Activated CD4-positive, alpha-beta T cell treated with anti-CD3 and anti-CD28 coated beads for 36 hours (primary cell): ENCODE measurements around the gene XPR1. TPM values are rescaled to one million over a fixed set of nuclear protein-coding genes. Genes with fewer than 3 reads are reported as not detected.
"Not testable (repeated sequence)": the region's sequence is repeated elsewhere in the genome, so short reads cannot be mapped to it uniquely, and the experiment has no call there.

Experiments used
- ATAC-seq: fragments of 200-7000 bp; cut with Tn5 transposase; one replicate; pipeline ENCODE4 v1.10.0; 2021; ENCODE audit warnings: mild to moderate bottlenecking, moderate library complexity
- CTCF ChIA-PET: fragments of 350-600 bp; sonication (Branson Sonifier 250); formaldehyde crosslinking; loops from one replicate; lab custom pipeline; 2021; ENCODE audit warnings: antibody characterized with exemption; lab: Charles Lee
- POLR2A ChIA-PET: fragments of 350-600 bp; sonication (Branson Sonifier 250); formaldehyde crosslinking; loops from one replicate; lab custom pipeline; 2021; ENCODE audit warnings: antibody characterized with exemption, inconsistent platforms; lab: Charles Lee
- DNase-seq: peaks from one replicate; pipeline ENCODE4 v3.0.0-alpha.2; 2020
- H3K27ac Mint-ChIP-seq: one replicate; pipeline ENCODE4 v1.8.0; 2021; ENCODE audit warnings: mixed read lengths
- H3K27me3 Mint-ChIP-seq: one replicate; pipeline ENCODE4 v1.8.0; 2021; ENCODE audit warnings: mixed read lengths
- H3K36me3 Mint-ChIP-seq: one replicate; pipeline ENCODE4 v1.8.0; 2021; ENCODE audit warnings: low read depth, mixed read lengths
- H3K4me1 Mint-ChIP-seq: one replicate; pipeline ENCODE4 v1.8.0; 2021; ENCODE audit warnings: mixed read lengths
- H3K4me3 Mint-ChIP-seq: one replicate; pipeline ENCODE4 v1.8.0; 2021; ENCODE audit warnings: mild to moderate bottlenecking, moderate library complexity, mixed read lengths
- H3K9me3 Mint-ChIP-seq: one replicate; pipeline ENCODE4 v1.8.0; 2021; ENCODE audit warnings: low read depth, mixed read lengths
- intact Hi-C, 2 experiments: fragments of 100-400 bp; cut with DNase I in 1 of 2; cut with micrococcal nuclease in 1 of 2; formaldehyde crosslinking; loops; one replicate each; pipeline versions ENCODE4 v1.14.2 to v1.15.1; 2022 to 2024; cut with DNase I, micrococcal nuclease
- total RNA-seq, 2 experiments: library from RNA; stranded (reverse); gene quantifications; one replicate each; pipeline ENCODE4 v1.2.3, GENCODE V29; 2021

The XPR1 gene
- total RNA-seq, 2 experiments from 2014 or later, result 18.4 to 25.2 TPM

DNA sequence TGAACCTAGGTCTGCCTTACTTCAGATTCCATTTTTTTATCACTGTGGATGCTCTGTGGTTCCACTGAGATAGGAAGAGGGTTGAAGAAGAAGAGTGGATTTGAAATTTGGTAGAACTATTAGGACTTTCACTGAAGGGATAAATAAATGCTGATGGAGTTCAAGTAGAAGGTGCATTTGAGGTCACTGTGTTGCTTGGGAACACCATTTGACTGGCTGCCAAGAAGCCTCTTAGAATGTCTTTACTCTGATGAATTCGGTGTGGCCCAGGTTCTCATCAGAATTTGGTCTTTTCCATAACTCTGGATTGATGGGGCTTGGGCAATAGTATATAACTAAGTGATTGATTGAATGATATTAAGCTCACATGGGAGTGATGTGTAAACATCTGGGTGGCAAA lies 11.9 kb downstream of the XPR1 start:
- POLR2A ChIA-PET, result no interaction called here
- H3K9me3 Mint-ChIP-seq, result no peaks in the 10 kb centered on the region
- no peak overlapping the region for H3K27ac Mint-ChIP-seq
- ATAC-seq (no peak), DNase-seq (no peak)
- peaks cover 9% of the 10 kb centered on the region for H3K36me3 Mint-ChIP-seq
- no peak overlapping the region for H3K4me3 Mint-ChIP-seq
- H3K4me1 Mint-ChIP-seq, result peaks cover 12% of the 10 kb centered on the region
- intact Hi-C loops, result no loop called here
- no peaks in the 10 kb centered on the region for H3K27me3 Mint-ChIP-seq
- CTCF ChIA-PET, result interaction anchor here (0.7 to 1.0 kb wide), 2 partner anchors 238 to 463 kb away, joined by 3 to 4 read pairs; no protein-coding TSS in a partner anchor

DNA sequence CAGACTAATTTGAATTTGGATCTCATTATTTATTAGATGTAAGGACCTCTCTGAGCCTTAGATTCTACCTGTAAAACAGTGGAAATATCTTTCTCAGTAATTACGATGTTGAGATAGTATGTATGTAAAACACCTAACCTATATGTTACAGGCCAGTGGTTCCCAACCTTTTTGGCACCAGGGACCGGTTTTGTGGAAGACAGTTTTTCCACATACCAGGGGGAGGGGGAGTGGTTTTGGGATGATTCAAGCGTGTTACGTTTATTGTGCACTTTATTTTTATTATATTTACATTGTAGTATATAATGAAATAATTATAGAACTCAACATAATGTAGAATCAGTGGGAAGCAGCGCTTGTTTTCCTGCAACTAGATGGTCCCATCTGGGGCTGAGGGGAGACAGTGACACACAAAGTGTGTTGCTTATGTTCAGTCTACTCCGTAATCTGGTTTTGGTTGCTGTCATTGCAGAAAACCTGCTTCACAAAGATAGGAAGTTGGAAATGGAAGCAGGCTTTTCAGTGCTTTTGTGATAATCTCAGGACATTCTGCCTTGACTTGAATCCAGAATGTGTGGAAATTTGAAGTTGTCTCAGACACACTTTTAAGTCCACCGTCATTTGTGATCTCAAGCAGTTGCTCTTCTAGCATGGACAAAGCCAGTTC lies 12.8 kb downstream of the XPR1 start:
- POLR2A ChIA-PET, result no interaction called here
- CTCF ChIA-PET, result interaction anchor here (1.0 kb wide), 1 partner anchor 237 kb away, joined by 4 read pairs; no protein-coding TSS in a partner anchor
- no peaks in the 10 kb centered on the region for H3K27me3 Mint-ChIP-seq

GRCh38 chr1:180645261-180645660 lies 13.4 kb downstream of the XPR1 start:
- POLR2A ChIA-PET, CTCF ChIA-PET, H3K4me3 Mint-ChIP-seq, H3K27me3 Mint-ChIP-seq, DNase-seq, H3K27ac Mint-ChIP-seq, H3K9me3 Mint-ChIP-seq, intact Hi-C loops, ATAC-seq: not testable (repeated sequence)
- peaks cover 14% of the 10 kb centered on the region for H3K4me1 Mint-ChIP-seq
- peaks cover 10% of the 10 kb centered on the region for H3K36me3 Mint-ChIP-seq

More for the DNA sequence above, 12.8 kb downstream of the XPR1 start:
- DNase-seq (no peak), ATAC-seq (no peak)
- peaks cover 9% of the 10 kb centered on the region for H3K36me3 Mint-ChIP-seq
- H3K4me1 Mint-ChIP-seq, result peaks cover 13% of the 10 kb centered on the region
- intact Hi-C loops, result no loop called here
- no peak overlapping the region for H3K4me3 Mint-ChIP-seq
- no peaks in the 10 kb centered on the region for H3K9me3 Mint-ChIP-seq
- no peak overlapping the region for H3K27ac Mint-ChIP-seq

- peaks cover 10% of the 10 kb centered on the region for H3K36me3 Mint-ChIP-seq
- intact Hi-C loops, result no loop called here
- no peak overlapping the region for H3K27ac Mint-ChIP-seq
- DNase-seq (no peak), ATAC-seq (no peak)
- H3K4me3 Mint-ChIP-seq, result no peak overlapping the region
- no peaks in the 10 kb centered on the region for H3K27me3 Mint-ChIP-seq
- CTCF ChIA-PET, result interaction anchor here (1.2 kb wide), 1 partner anchor 10 kb away, joined by 3 read pairs; no protein-coding TSS in a partner anchor
- POLR2A ChIA-PET, result no interaction called here
- peaks cover 14% of the 10 kb centered on the region for H3K4me1 Mint-ChIP-seq
- H3K9me3 Mint-ChIP-seq, result no peaks in the 10 kb centered on the region
Observed at GRCh38 chr1:180646093-180646492, 14.3 kb downstream of the XPR1 start.

- Mint-ChIP-seq H3K4me3 (no peak overlapping the region), H3K9me3 (no peaks in the 10 kb centered on the region), H3K4me1 (peaks cover 14% of the 10 kb centered on the region), H3K27me3 (no peaks in the 10 kb centered on the region), H3K27ac (no peak overlapping the region), H3K36me3 (peaks cover 13% of the 10 kb centered on the region)
- ATAC-seq, result peak; percentile 49
- no peak for DNase-seq
- intact Hi-C loops, result no loop called here
- POLR2A ChIA-PET, result no interaction called here
- CTCF ChIA-PET, result interaction anchor here (1.2 kb wide), 1 partner anchor 11 kb away, joined by 3 read pairs; no protein-coding TSS in a partner anchor
Observed at GRCh38 chr1:180646547-180646946, 14.7 kb downstream of the XPR1 start.

GRCh38 chr1:180652792-180653191 lies 21.0 kb downstream of the XPR1 start:
- DNase-seq (no peak), ATAC-seq (no peak)
- intact Hi-C loops, result no loop called here
- Mint-ChIP-seq H3K4me1 (peaks cover 4% of the 10 kb centered on the region), H3K36me3 (peaks cover 29% of the 10 kb centered on the region), H3K27me3 (no peaks in the 10 kb centered on the region), H3K9me3 (peaks cover 13% of the 10 kb centered on the region), H3K27ac (no peak overlapping the region), H3K4me3 (no peak overlapping the region)
- POLR2A ChIA-PET, result no interaction called here
- CTCF ChIA-PET, result interaction anchor here (1.2 kb wide), 1 partner anchor 11 kb away, joined by 5 read pairs; no protein-coding TSS in a partner anchor

DNA sequence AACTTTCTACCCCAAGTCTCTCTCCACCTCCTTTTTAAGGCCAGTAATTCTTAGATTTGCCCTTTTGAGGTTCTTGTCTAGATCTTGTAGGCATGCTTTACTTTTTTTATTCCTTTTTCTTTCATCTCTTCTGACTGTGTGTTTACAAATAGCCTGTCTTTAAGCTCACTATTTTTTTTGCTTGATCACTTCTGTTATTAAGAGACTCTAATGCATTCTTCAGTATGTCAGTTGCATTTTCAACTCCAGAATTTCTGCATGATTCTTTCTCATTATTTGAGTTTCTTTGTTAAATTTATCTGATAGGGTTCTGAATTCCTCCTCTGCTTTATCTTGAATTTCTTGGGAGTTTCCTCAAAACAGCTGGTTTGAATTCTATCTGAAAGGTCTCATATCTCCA lies 30.9 kb downstream of the XPR1 start:
- ChIA-PET POLR2A (no interaction called here), CTCF (no interaction called here)
- peaks cover 49% of the 10 kb centered on the region for H3K9me3 Mint-ChIP-seq
- H3K4me3 Mint-ChIP-seq, result no peak overlapping the region
- intact Hi-C loops, result no loop called here
- peaks cover 84% of the 10 kb centered on the region for H3K36me3 Mint-ChIP-seq
- H3K4me1 Mint-ChIP-seq, result peaks cover 2% of the 10 kb centered on the region
- DNase-seq (no peak), ATAC-seq (no peak)
- H3K27ac Mint-ChIP-seq, result no peak overlapping the region
- no peaks in the 10 kb centered on the region for H3K27me3 Mint-ChIP-seq

GRCh38 chr1:180670681-180671080 lies 38.9 kb downstream of the XPR1 start:
- ChIA-PET POLR2A (no interaction called here), CTCF (no interaction called here)
- intact Hi-C loops, result loop anchor here in 1 of 2 experiments (10.0 kb wide), 1 partner anchor 286 kb away; no protein-coding TSS in a partner anchor
- H3K36me3 Mint-ChIP-seq, result peaks cover 58% of the 10 kb centered on the region
- ATAC-seq (no peak), DNase-seq (no peak)
- no peak overlapping the region for H3K27ac Mint-ChIP-seq
- no peak overlapping the region for H3K4me3 Mint-ChIP-seq
- peaks cover 29% of the 10 kb centered on the region for H3K9me3 Mint-ChIP-seq
- H3K27me3 Mint-ChIP-seq, result no peaks in the 10 kb centered on the region
- peaks cover 5% of the 10 kb centered on the region for H3K4me1 Mint-ChIP-seq

- ChIA-PET POLR2A (no interaction called here), CTCF (no interaction called here)
- no peak for ATAC-seq
- peaks cover 23% of the 10 kb centered on the region for H3K9me3 Mint-ChIP-seq
- H3K27ac Mint-ChIP-seq, result no peak overlapping the region
- no peaks in the 10 kb centered on the region for H3K27me3 Mint-ChIP-seq
- no peak overlapping the region for H3K4me3 Mint-ChIP-seq
- H3K4me1 Mint-ChIP-seq, result peaks cover 5% of the 10 kb centered on the region
- DNase-seq, result no peak
- peaks cover 49% of the 10 kb centered on the region for H3K36me3 Mint-ChIP-seq
- intact Hi-C loops, result loop anchor here in 1 of 2 experiments (10.0 kb wide), 1 partner anchor 287 kb away; no protein-coding TSS in a partner anchor
Observed at GRCh38 chr1:180672105-180672504, 40.3 kb downstream of the XPR1 start.

GRCh38 chr1:180672505-180672904 lies 40.7 kb downstream of the XPR1 start:
- ATAC-seq (no peak), DNase-seq (no peak)
- POLR2A ChIA-PET, result no interaction called here
- H3K4me1 Mint-ChIP-seq, result peaks cover 5% of the 10 kb centered on the region
- H3K27ac Mint-ChIP-seq, result no peak overlapping the region
- intact Hi-C loops, result loop anchor here in 1 of 2 experiments (10.0 kb wide), 1 partner anchor 288 kb away; no protein-coding TSS in a partner anchor
- H3K27me3 Mint-ChIP-seq, result no peaks in the 10 kb centered on the region
- no peak overlapping the region for H3K4me3 Mint-ChIP-seq
- H3K36me3 Mint-ChIP-seq, result peaks cover 46% of the 10 kb centered on the region
- CTCF ChIA-PET, result no interaction called here
- H3K9me3 Mint-ChIP-seq, result peaks cover 20% of the 10 kb centered on the region

- H3K27me3 Mint-ChIP-seq, result no peaks in the 10 kb centered on the region
- intact Hi-C loops, result loop anchor here in 1 of 2 experiments (10.0 kb wide), 1 partner anchor 290 kb away; no protein-coding TSS in a partner anchor
- ChIA-PET CTCF (no interaction called here), POLR2A (no interaction called here)
- H3K4me1 Mint-ChIP-seq, result peaks cover 3% of the 10 kb centered on the region
- ATAC-seq (no peak), DNase-seq (no peak)
- no peak overlapping the region for H3K4me3 Mint-ChIP-seq
- peaks cover 22% of the 10 kb centered on the region for H3K9me3 Mint-ChIP-seq
- H3K27ac Mint-ChIP-seq, result no peak overlapping the region
- H3K36me3 Mint-ChIP-seq, result peaks cover 37% of the 10 kb centered on the region
Observed at GRCh38 chr1:180674603-180675530, 43.0 kb downstream of the XPR1 start.
